ENCODE data around the gene CLBA1. TPM values are rescaled to one million over a fixed set of nuclear protein-coding genes. Genes with fewer than 3 reads are reported as not detected.

CLBA1 gene
- total RNA-seq, 1 experiment from 2014 or later, result 14.8 TPM

DNA sequence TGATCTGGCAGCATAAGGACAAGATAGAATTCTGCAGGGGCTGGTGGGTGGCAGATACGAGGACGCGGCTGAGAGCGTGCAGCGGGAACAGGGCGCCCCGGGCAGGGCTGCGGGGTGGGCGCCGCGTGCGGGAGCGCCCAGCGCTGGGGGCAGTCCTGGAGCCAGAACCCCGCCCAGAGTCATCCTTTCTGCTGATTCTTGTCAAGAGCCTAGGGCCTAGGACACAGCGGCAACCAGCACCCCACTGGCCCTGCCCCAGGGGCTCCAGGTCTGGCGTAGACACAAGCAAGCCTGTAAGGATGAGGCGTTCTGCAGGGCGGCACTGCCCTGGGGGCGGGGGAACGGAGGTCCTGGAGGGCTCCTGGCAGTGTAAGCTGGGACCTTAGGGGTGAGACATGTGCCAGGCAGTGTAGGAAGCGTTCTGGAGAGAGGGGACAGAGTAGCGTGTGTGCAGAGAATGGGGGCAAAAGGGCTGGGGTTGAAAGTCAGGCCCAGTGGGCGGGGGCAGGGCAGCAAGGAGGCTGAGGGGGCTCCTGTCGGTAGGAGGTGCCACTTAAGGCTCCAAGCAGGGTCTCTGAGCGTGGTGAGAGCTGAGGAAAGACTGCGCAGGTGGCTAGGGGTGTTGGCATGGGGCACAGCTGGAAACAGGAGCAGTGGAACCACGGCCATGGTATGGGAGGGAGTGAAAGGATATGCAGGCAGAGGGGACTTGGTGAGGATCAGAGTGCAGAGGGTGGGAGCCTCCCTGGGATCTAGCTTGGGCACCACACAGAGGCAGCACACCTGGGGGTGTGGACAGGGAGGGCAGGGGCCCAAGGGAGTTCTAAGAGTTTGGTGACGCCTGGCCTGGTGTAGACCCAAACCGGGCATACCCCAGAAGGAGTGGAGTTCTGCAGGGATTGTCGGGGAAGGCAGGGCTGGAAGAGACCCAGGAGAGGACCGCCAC is 6.6 kb upstream of the CLBA1 start:
- no peaks in the 10 kb centered on the region for H3K27me3 ChIP-seq (ENCODE audit: insufficient read depth, low read length)
- H3K36me3 ChIP-seq (ENCODE audit: control insufficient read depth in 1 of 2, insufficient read depth in 2 of 2, low read length in 2 of 2), result no peaks in the 10 kb centered on the region
- H4K20me1 ChIP-seq (ENCODE audit: insufficient read depth), result no peaks in the 10 kb centered on the region
- H2AFZ ChIP-seq (ENCODE audit: low read depth, low read length, poor library complexity, severe bottlenecking), result no peak overlapping the region
- ChIA-PET POLR2A (interaction anchor here (0.7 kb wide), 1 partner anchor 42 kb away, joined by 4 read pairs; the partner anchor contains the start of gene CDCA4), CTCF (interaction anchor here (1.2 kb wide), 1 partner anchor 67 kb away, joined by 5 read pairs; no protein-coding TSS in a partner anchor), RAD21 (ENCODE audit: low non-redundant PET in 1 of 2, low total read pairs in 2 of 2, uncharacterized antibody in 2 of 2, unreplicated experiment in 2 of 2) (no interaction called here)
- H3K79me2 ChIP-seq (ENCODE audit: insufficient read depth, low read length), result peaks cover 4% of the 10 kb centered on the region; the same call in 1 of the 2 replicates
- intact Hi-C loops (cut with micrococcal nuclease), result loop anchor here (10.0 kb wide), 1 partner anchor 186 kb away; the partner anchor contains the start of gene JAG2
- H3K27ac ChIP-seq (ENCODE audit: low read depth, low read length), result peak overlapping the region; percentile 34; the same call in 1 of the 2 replicates
- no peak overlapping the region for H3K9ac ChIP-seq (ENCODE audit: low read length)
- no peaks in the 10 kb centered on the region for H3K9me3 ChIP-seq (ENCODE audit: control insufficient read depth in 1 of 2, insufficient read depth in 1 of 2, low read depth in 1 of 2, low read length in 2 of 2)
- DNase-seq (ENCODE audit: low read depth, low spot score), result no peak
- H3K4me2 ChIP-seq (ENCODE audit: low read length), result peak overlapping the region; percentile 62
- no peak for ATAC-seq
- H3K4me3 ChIP-seq (replicated peaks in 1 of 2; ENCODE audit: low read depth in 1 of 2, low read length in 2 of 2), result no peak overlapping the region
- H3K9me2 ChIP-seq (ENCODE audit: insufficient read depth), result no peaks in the 10 kb centered on the region
- H3K4me1 ChIP-seq (ENCODE audit: control insufficient read depth in 1 of 2, insufficient read depth in 2 of 2, low read length in 2 of 2), result peaks cover 52 to 64% of the 10 kb centered on the region in 2 experiments
- no TSS peak for BruUV-seq (replicated peaks)
- TF ChIP-seq ELF1 (IDR thresholded peaks at IDR 0.05; ENCODE audit: borderline replicate concordance, low read depth) (no peak), TCF7L2 (IDR thresholded peaks at IDR 0.05; ENCODE audit: borderline replicate concordance, extremely low read depth, insufficient read depth, insufficient read length) (no peak), JUND (IDR thresholded peaks at IDR 0.05) (no peak), YY1 (IDR thresholded peaks at IDR 0.05; ENCODE audit: extremely low read depth, insufficient replicate concordance, low read depth, low read length) (no peak), EGR1 (IDR thresholded peaks at IDR 0.05; ENCODE audit: low read depth) (no peak)

Measured in HCT116 (cell line).